IMR-90 (cell line): ENCODE results near the gene KIF16B.

Experiments
- CHD1 ChIP-seq: IDR thresholded peaks from 2 replicates; pipeline ENCODE4 v1.6.1; 2012; ENCODE audit warnings: low read depth, low read length, improper control_type of control experiment
- MAFK ChIP-seq: IDR thresholded peaks from 2 replicates; pipeline ENCODE4 v1.6.1; 2012; ENCODE audit warnings: low read depth, low read length, improper control_type of control experiment
- MXI1 ChIP-seq: IDR thresholded peaks from 2 replicates; pipeline ENCODE4 v1.6.1; 2012; ENCODE audit warnings: low read depth, mild to moderate bottlenecking, low read length, moderate library complexity, borderline replicate concordance
- NFE2L2 ChIP-seq: fragments of 150-350 bp; IDR thresholded peaks from 2 replicates; pipeline ENCODE4 v1.6.1; 2016; ENCODE audit warnings: low read depth, mild to moderate bottlenecking, low read length
- TF ChIP-seq, protein P1 (sequence below): conservative IDR thresholded peaks from 2 replicates; pipeline ENCODE4 v1.5.1; 2012; ENCODE audit warnings: mild to moderate bottlenecking, low read depth, low read length, improper control_type of control experiment

DNA sequence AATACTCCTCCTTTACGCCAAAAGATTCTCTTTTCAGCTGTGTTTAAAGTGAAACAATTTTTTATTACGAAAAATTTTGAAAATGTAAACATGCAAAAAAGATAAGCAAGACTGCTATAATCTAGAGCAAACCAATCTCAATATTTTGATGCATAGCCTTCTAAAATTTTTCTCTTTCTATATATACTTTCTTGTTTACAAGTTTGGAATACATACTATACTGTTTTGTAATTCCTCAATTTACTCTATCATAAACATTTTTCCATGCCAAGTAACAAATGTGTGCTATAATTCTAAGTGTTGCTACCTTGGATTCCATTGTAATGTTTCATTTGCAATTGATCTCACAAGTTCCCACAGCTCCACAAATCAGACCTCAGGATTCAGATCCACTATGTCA lies 43.1 kb upstream of the KIF16B start:
- TF ChIP-seq NFE2L2 (no peak), MAFK (no peak), CHD1 (no peak), MXI1 (no peak)
- TF ChIP-seq, protein P1, sequence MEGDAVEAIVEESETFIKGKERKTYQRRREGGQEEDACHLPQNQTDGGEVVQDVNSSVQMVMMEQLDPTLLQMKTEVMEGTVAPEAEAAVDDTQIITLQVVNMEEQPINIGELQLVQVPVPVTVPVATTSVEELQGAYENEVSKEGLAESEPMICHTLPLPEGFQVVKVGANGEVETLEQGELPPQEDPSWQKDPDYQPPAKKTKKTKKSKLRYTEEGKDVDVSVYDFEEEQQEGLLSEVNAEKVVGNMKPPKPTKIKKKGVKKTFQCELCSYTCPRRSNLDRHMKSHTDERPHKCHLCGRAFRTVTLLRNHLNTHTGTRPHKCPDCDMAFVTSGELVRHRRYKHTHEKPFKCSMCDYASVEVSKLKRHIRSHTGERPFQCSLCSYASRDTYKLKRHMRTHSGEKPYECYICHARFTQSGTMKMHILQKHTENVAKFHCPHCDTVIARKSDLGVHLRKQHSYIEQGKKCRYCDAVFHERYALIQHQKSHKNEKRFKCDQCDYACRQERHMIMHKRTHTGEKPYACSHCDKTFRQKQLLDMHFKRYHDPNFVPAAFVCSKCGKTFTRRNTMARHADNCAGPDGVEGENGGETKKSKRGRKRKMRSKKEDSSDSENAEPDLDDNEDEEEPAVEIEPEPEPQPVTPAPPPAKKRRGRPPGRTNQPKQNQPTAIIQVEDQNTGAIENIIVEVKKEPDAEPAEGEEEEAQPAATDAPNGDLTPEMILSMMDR, result no peak
